IMR-90 (cell line): ENCODE results near the gene LANCL3. TPM values are rescaled to one million over a fixed set of nuclear protein-coding genes. Genes with fewer than 3 reads are reported as not detected.

Experiments used
- ATAC-seq: fragments of 200-7000 bp; cut with Tn5 transposase; 2 replicates; pipeline ENCODE4 v1.9.1; 2020; ENCODE audit warnings: low read depth, mild to moderate bottlenecking, moderate library complexity
- BruUV-seq: library from RNA; stranded (reverse); fragments of 400-500 nt; replicated peaks from 2 replicates; lab custom pipeline; 2021; lab: Mats Ljungman, UMichigan
- CTCF ChIA-PET: fragments of 300-600 bp; formaldehyde crosslinking; extraction: SDS; loops from one replicate; lab custom pipeline; 2021; ENCODE audit warnings: antibody characterized with exemption; lab: Yijun Ruan, JAX
- POLR2A ChIA-PET: fragments of 300-600 bp; sonication (Branson Sonifier 250); formaldehyde crosslinking; loops from one replicate; lab custom pipeline; 2022; ENCODE audit warnings: antibody characterized with exemption; ENCODE audit not compliant: unreplicated experiment; lab: Charles Lee
- DNase-seq: peaks from one replicate; pipeline ENCODE4 v3.0.0; 2013
- H2AFZ ChIP-seq: replicated peaks from 2 replicates; pipeline ENCODE3; 2013; ENCODE audit warnings: low read length, mild to moderate bottlenecking; ENCODE audit not compliant: poor library complexity
- H2AK5ac ChIP-seq: 2 replicates; pipeline ENCODE4 v1.6.1; 2013; ENCODE audit warnings: low read depth, low read length, inconsistent platforms
- H2AK9ac ChIP-seq: replicated peaks from 2 replicates; pipeline ENCODE3; 2013; ENCODE audit warnings: mild to moderate bottlenecking, low read depth, low read length, moderate library complexity; ENCODE audit not compliant: poor library complexity
- H2BK120ac ChIP-seq: 2 replicates; pipeline ENCODE4 v1.6.1; 2013; ENCODE audit warnings: low read depth, low read length, inconsistent platforms
- H2BK15ac ChIP-seq: 3 replicates; pipeline ENCODE4 v1.6.1; 2013; ENCODE audit warnings: low read depth, low read length, inconsistent platforms
- H2BK20ac ChIP-seq: 2 replicates; pipeline ENCODE4 v1.6.1; 2013; ENCODE audit warnings: low read depth, mild to moderate bottlenecking, inconsistent platforms, low read length, moderate library complexity
- H2BK5ac ChIP-seq: 2 replicates; pipeline ENCODE4 v1.6.1; 2013; ENCODE audit warnings: mild to moderate bottlenecking, low read depth, low read length, inconsistent platforms; ENCODE audit not compliant: poor library complexity, severe bottlenecking
- H3K14ac ChIP-seq: replicated peaks from 2 replicates; pipeline ENCODE4 v1.6.1; 2013; ENCODE audit warnings: low read depth, low read length, inconsistent platforms
- H3K18ac ChIP-seq: 2 replicates; pipeline ENCODE4 v1.6.1; 2013; ENCODE audit warnings: low read depth, low read length, control low read depth
- H3K23ac ChIP-seq: 2 replicates; pipeline ENCODE4 v1.6.1; 2013; ENCODE audit warnings: low read depth, low read length, inconsistent platforms
- H3K27ac ChIP-seq: 2 replicates; pipeline ENCODE4 v1.5.1; 2013; ENCODE audit warnings: mild to moderate bottlenecking, control low read depth, low read length; ENCODE audit not compliant: insufficient read depth
- H3K27me3 ChIP-seq: 2 replicates; pipeline ENCODE4 v1.6.1; 2013; ENCODE audit warnings: low read length; ENCODE audit not compliant: control insufficient read depth, insufficient read depth
- H3K36me3 ChIP-seq: 2 replicates; pipeline ENCODE4 v1.6.1; 2013; ENCODE audit warnings: low read length, mixed read lengths; ENCODE audit not compliant: control insufficient read depth, insufficient read depth
- H3K4ac ChIP-seq: 2 replicates; pipeline ENCODE4 v1.6.1; 2013; ENCODE audit warnings: low read depth, low read length, inconsistent platforms
- H3K4me1 ChIP-seq: 2 replicates; pipeline ENCODE4 v1.6.1; 2013; ENCODE audit warnings: low read length, mixed read lengths; ENCODE audit not compliant: control insufficient read depth, insufficient read depth
- H3K4me2 ChIP-seq: 2 replicates; pipeline ENCODE4 v1.6.1; 2013; ENCODE audit warnings: low read depth, mild to moderate bottlenecking, control low read depth, low read length, moderate library complexity
- H3K4me3 ChIP-seq: 2 replicates; pipeline ENCODE4 v1.5.1; 2013; ENCODE audit warnings: low read depth, mild to moderate bottlenecking, control low read depth, low read length, moderate library complexity; ENCODE audit not compliant: insufficient read depth
- H3K56ac ChIP-seq: 2 replicates; pipeline ENCODE4 v1.6.1; 2013; ENCODE audit warnings: low read length, inconsistent platforms; ENCODE audit not compliant: insufficient read depth; ENCODE audit errors: extremely low read depth
- H3K79me1 ChIP-seq, 2 experiments: 2 replicates each; pipeline ENCODE4 v1.6.1; 2013; ENCODE audit warnings: low read length in 2 of 2, inconsistent platforms in 1 of 2, low read depth in 1 of 2
- H3K9ac ChIP-seq: 2 replicates; pipeline ENCODE4 v1.6.1; 2013; ENCODE audit warnings: low read depth, low read length, control low read depth
- H3K9me1 ChIP-seq: 2 replicates; pipeline ENCODE4 v1.6.1; 2013; ENCODE audit warnings: low read length, inconsistent platforms; ENCODE audit not compliant: insufficient read depth
- H3K9me3 ChIP-seq: 2 replicates; pipeline ENCODE4 v1.6.1; 2013; ENCODE audit warnings: low read length; ENCODE audit not compliant: control insufficient read depth, insufficient read depth
- H4K20me1 ChIP-seq: 2 replicates; pipeline ENCODE4 v1.6.1; 2013; ENCODE audit warnings: low read length, inconsistent platforms; ENCODE audit not compliant: insufficient read depth
- H4K5ac ChIP-seq: 2 replicates; pipeline ENCODE4 v1.6.1; 2013; ENCODE audit warnings: mild to moderate bottlenecking, low read depth, low read length, control low read depth
- H4K8ac ChIP-seq, 2 experiments: 2 replicates each; pipeline ENCODE4 v1.6.1; 2013; ENCODE audit warnings: low read depth in 2 of 2, low read length in 2 of 2, control low read depth in 1 of 2, inconsistent platforms in 1 of 2
- H4K91ac ChIP-seq: 2 replicates; pipeline ENCODE4 v1.6.1; 2013; ENCODE audit warnings: low read depth, low read length, inconsistent platforms; ENCODE audit not compliant: insufficient read depth
- BHLHE40 ChIP-seq: fragments of 150-350 bp; IDR thresholded peaks from 2 replicates; pipeline ENCODE4 v1.6.1; 2016; ENCODE audit warnings: mild to moderate bottlenecking, low read depth, low read length
- CEBPB ChIP-seq: IDR thresholded peaks from 2 replicates; pipeline ENCODE4 v1.6.1; 2012; ENCODE audit warnings: low read depth, low read length, improper control_type of control experiment
- CHD1 ChIP-seq: IDR thresholded peaks from 2 replicates; pipeline ENCODE4 v1.6.1; 2012; ENCODE audit warnings: low read depth, low read length, improper control_type of control experiment
- ELK1 ChIP-seq: fragments of 150-350 bp; IDR thresholded peaks from 2 replicates; pipeline ENCODE4 v1.6.1; 2016; ENCODE audit warnings: low read depth, mild to moderate bottlenecking, low read length, moderate library complexity, borderline replicate concordance
- FOS ChIP-seq: fragments of 150-350 bp; IDR thresholded peaks from 2 replicates; pipeline ENCODE4 v1.6.1; 2016; ENCODE audit warnings: low read depth, low read length
- RAD21 ChIP-seq: IDR thresholded peaks from 2 replicates; pipeline ENCODE4 v1.6.1; 2012; ENCODE audit warnings: low read length, improper control_type of control experiment
- RCOR1 ChIP-seq: IDR thresholded peaks from 2 replicates; pipeline ENCODE4 v1.6.1; 2012; ENCODE audit warnings: mild to moderate bottlenecking, low read length, improper control_type of control experiment; ENCODE audit not compliant: insufficient replicate concordance
- SMC3 ChIP-seq: fragments of 150-350 bp; IDR thresholded peaks from 2 replicates; pipeline ENCODE4 v1.6.1; 2016; ENCODE audit warnings: low read depth, mild to moderate bottlenecking, antibody characterized with exemption, low read length, moderate library complexity
- USF2 ChIP-seq: fragments of 150-350 bp; IDR thresholded peaks from 2 replicates; pipeline ENCODE4 v1.6.1; 2017; ENCODE audit warnings: mild to moderate bottlenecking, antibody characterized with exemption, low read length, low read depth
- WGBS, 2 experiments: methylation state at CpG; one replicate each; pipeline versions ENCODE4 v1.1.5 to v1.1.7; 2013; ENCODE audit warnings: missing lambda C conversion rate in 2 of 2; ENCODE audit not compliant: insufficient read length in 1 of 2; ENCODE audit errors: extremely low coverage in 2 of 2; 5-methylcytosine and 5-hydroxymethylcytosine counted together
- dilution Hi-C: fragments of 300-500 bp; cut with HindIII; formaldehyde crosslinking; loops from one replicate; pipeline ENCODE4 v1.14.3; 2018; ENCODE audit warnings: low sequenced_read_pairs; ENCODE audit not compliant: unreplicated experiment
- in situ Hi-C: fragments of 300-500 bp; cut with MboI; formaldehyde crosslinking; loops from 3 replicates; pipeline ENCODE4 v1.14.3; 2019; ENCODE audit warnings: low sequenced_read_pairs, inconsistent platforms, mixed read lengths
- intact Hi-C: fragments of 100-400 bp; cut with micrococcal nuclease; formaldehyde crosslinking; loops from 2 replicates; pipeline ENCODE4 v1.10.0; 2022
- polyA plus RNA-seq, 3 experiments: library from polyadenylated mRNA; depleted of rRNA; stranded (reverse); fragments of >200 nt; gene quantifications; 2 replicates each; pipeline ENCODE4 v1.2.3, GENCODE V29; 2012; ENCODE audit warnings: low replicate concordance in 1 of 3
- total RNA-seq: library from RNA; depleted of rRNA; stranded (reverse); fragments of >200 nt; gene quantifications from 2 replicates; pipeline ENCODE4 v1.2.3, GENCODE V29; 2012

The LANCL3 gene
- total and polyA plus RNA-seq, 2 of the 4 experiments (the other 2 are of a cell fraction), result not detected

GRCh38 chrX:37652589-37653231 is 81.2 kb downstream of the LANCL3 start:
- BruUV-seq, result no TSS peak
- Histone ChIP-seq H3K14ac (no peak overlapping the region), H3K23ac (no peak overlapping the region), H4K8ac (no peak overlapping the region), H2AFZ (no peak overlapping the region), H2AK9ac (no peak overlapping the region), H2BK5ac (no peak overlapping the region), H3K9ac (no peak overlapping the region), H2BK15ac (no peak overlapping the region), H4K5ac (no peak overlapping the region), H3K4me2 (no peak overlapping the region), H3K4me1 (no peaks in the 10 kb centered on the region), H3K56ac (no peak overlapping the region), H2AK5ac (no peak overlapping the region), H2BK120ac (no peak overlapping the region), H3K4me3 (no peak overlapping the region), H3K9me1 (no peaks in the 10 kb centered on the region), H4K91ac (no peak overlapping the region), H3K36me3 (no peaks in the 10 kb centered on the region), H3K79me1 (no peaks in the 10 kb centered on the region), H3K18ac (no peak overlapping the region), H3K27me3 (peaks cover 4% of the 10 kb centered on the region), H3K9me3 (no peaks in the 10 kb centered on the region), H2BK20ac (no peak overlapping the region), H3K4ac (no peak overlapping the region), H4K20me1 (no peaks in the 10 kb centered on the region), H3K27ac (no peak overlapping the region)
- ChIA-PET CTCF (no interaction called here), POLR2A (no interaction called here)
- intact Hi-C loops, result loop anchor here (10.0 kb wide), 1 partner anchor 332 kb away; no protein-coding TSS in a partner anchor
- TF ChIP-seq CHD1 (no peak), BHLHE40 (no peak), RAD21 (no peak), RCOR1 (no peak), FOS (no peak), SMC3 (no peak), USF2 (no peak), CEBPB (no peak), ELK1 (no peak)
- no CpG with 5 or more reads among the region's 8 CpGs for WGBS, 2 experiments
- ATAC-seq, result no peak
- no peak for DNase-seq
- dilution Hi-C loops, result no loop called here
- in situ Hi-C loops, result no loop called here
